CD4-positive, alpha-beta T cell (primary cell): ENCODE measurements around the gene CLCNKA. TPM values are rescaled to one million over a fixed set of nuclear protein-coding genes. Genes with fewer than 3 reads are reported as not detected.
"Not testable (repeated sequence)": the region's sequence is repeated elsewhere in the genome, so short reads cannot be mapped to it uniquely, and the experiment has no call there.

Source experiments
- ATAC-seq: fragments of 200-7000 bp; cut with Tn5 transposase; one replicate; pipeline ENCODE4 v1.10.0; 2022; ENCODE audit warnings: mild to moderate bottlenecking; ENCODE audit not compliant: poor library complexity
- CTCF ChIA-PET: fragments of 350-600 bp; sonication (Branson Sonifier 250); formaldehyde crosslinking; loops from one replicate; lab custom pipeline; 2021; ENCODE audit warnings: antibody characterized with exemption, inconsistent platforms; lab: Charles Lee
- POLR2A ChIA-PET: fragments of 350-600 bp; sonication (Branson Sonifier 250); formaldehyde crosslinking; loops from one replicate; lab custom pipeline; 2021; ENCODE audit warnings: antibody characterized with exemption, inconsistent platforms; lab: Charles Lee
- DNase-seq, 14 experiments: peaks; one replicate each; pipeline ENCODE4 v3.0.0-alpha.2; 2013 to 2020; ENCODE audit warnings: mixed read lengths in 2 of 14
- H3K27ac ChIP-seq, 2 donors: one replicate each; pipeline versions ENCODE4 v1.5.1 to v1.7.0; 2013; ENCODE audit warnings: low read length in 2 of 2, low read depth in 1 of 2, mild to moderate bottlenecking in 1 of 2
- H3K27me3 ChIP-seq, 2 experiments: 1 replicate in 1 of 2; 2 replicates in 1 of 2; pipeline versions ENCODE4 v1.6.1 to v1.7.0; 2013; ENCODE audit warnings: low read length in 2 of 2, control low read depth in 1 of 2, mild to moderate bottlenecking in 1 of 2, moderate library complexity in 1 of 2; ENCODE audit not compliant: insufficient read depth in 2 of 2, control insufficient read depth in 1 of 2
- H3K36me3 ChIP-seq: one replicate; pipeline ENCODE4 v1.6.1; 2013; ENCODE audit warnings: low read length, control low read depth; ENCODE audit not compliant: insufficient read depth
- H3K4me1 ChIP-seq: one replicate; pipeline ENCODE4 v1.6.1; 2013; ENCODE audit warnings: low read length, control low read depth; ENCODE audit not compliant: insufficient read depth
- H3K4me3 ChIP-seq: one replicate; pipeline ENCODE4 v1.5.1; 2013; ENCODE audit warnings: mild to moderate bottlenecking, low read length, moderate library complexity
- H3K9me3 ChIP-seq, 2 experiments: 1 replicate in 1 of 2; 2 replicates in 1 of 2; pipeline versions ENCODE4 v1.6.1 to v1.7.0; 2013; ENCODE audit warnings: low read length in 2 of 2, mild to moderate bottlenecking in 2 of 2, control low read depth in 1 of 2, moderate library complexity in 1 of 2; ENCODE audit not compliant: control insufficient read depth in 1 of 2, insufficient read depth in 1 of 2
- H3K27ac Mint-ChIP-seq: one replicate; pipeline ENCODE4 v1.8.0; 2020; ENCODE audit warnings: mixed read lengths
- H3K27me3 Mint-ChIP-seq: one replicate; pipeline ENCODE4 v1.8.0; 2021; ENCODE audit warnings: mixed read lengths
- H3K36me3 Mint-ChIP-seq: one replicate; pipeline ENCODE4 v1.8.0; 2021; ENCODE audit warnings: low read depth, mixed read lengths
- H3K4me1 Mint-ChIP-seq: one replicate; pipeline ENCODE4 v1.8.0; 2021; ENCODE audit warnings: low read depth, mixed read lengths
- H3K4me3 Mint-ChIP-seq: one replicate; pipeline ENCODE4 v1.8.0; 2020; ENCODE audit warnings: mild to moderate bottlenecking, mixed read lengths
- H3K9me3 Mint-ChIP-seq: one replicate; pipeline ENCODE4 v1.8.0; 2020; ENCODE audit warnings: mixed read lengths
- CTCF ChIP-seq: fragments of 200-600 bp; IDR thresholded peaks from one replicate; pipeline ENCODE4 v1.8.0; 2022; ENCODE audit warnings: antibody characterized with exemption, mild to moderate bottlenecking
- intact Hi-C, 2 experiments: fragments of 100-400 bp; cut with DNase I in 1 of 2; cut with micrococcal nuclease in 1 of 2; formaldehyde crosslinking; loops; one replicate each; pipeline versions ENCODE4 v1.15.1 to v1.9.0; 2023 to 2025; cut with DNase I, micrococcal nuclease
- total RNA-seq, 174 experiments: library from RNA in 2 of 174; stranded (reverse) in 2 of 174; gene quantifications; one replicate each; pipeline ENCODE4 v1.2.3 and lab custom pipeline; 2021 to 2026

The CLCNKA gene
- total RNA-seq, 2 experiments from 2014 or later, result not detected

GRCh38 chr1:16020325-16020724, 1.5 kb upstream of the CLCNKA start:
- H3K36me3 ChIP-seq, result no peaks in the 10 kb centered on the region
- Mint-ChIP-seq H3K27me3 (peaks cover 8% of the 10 kb centered on the region), H3K4me3 (no peak overlapping the region), H3K9me3 (no peaks in the 10 kb centered on the region), H3K4me1 (no peaks in the 10 kb centered on the region), H3K27ac (no peak overlapping the region), H3K36me3 (no peaks in the 10 kb centered on the region)
- no peaks in the 10 kb centered on the region for H3K4me1 ChIP-seq
- ChIA-PET CTCF (no interaction called here), POLR2A (no interaction called here)
- H3K27ac ChIP-seq, result no peak overlapping the region
- H3K27me3 ChIP-seq, result no peaks in the 10 kb centered on the region
- intact Hi-C loops, result no loop called here
- DNase-seq (no peak), ATAC-seq (no peak)
- no peak for TF ChIP-seq CTCF
- H3K9me3 ChIP-seq, result no peaks in the 10 kb centered on the region
- H3K4me3 ChIP-seq, result no peak overlapping the region

- H3K36me3 Mint-ChIP-seq, H3K4me1 ChIP-seq, H3K27me3 ChIP-seq, intact Hi-C loops, H3K27ac ChIP-seq, CTCF ChIA-PET, H3K4me1 Mint-ChIP-seq, H3K27me3 Mint-ChIP-seq, H3K4me3 ChIP-seq, H3K9me3 Mint-ChIP-seq, H3K27ac Mint-ChIP-seq, H3K9me3 ChIP-seq, H3K36me3 ChIP-seq, POLR2A ChIA-PET, ATAC-seq, H3K4me3 Mint-ChIP-seq, DNase-seq: not testable (repeated sequence)
Observed at GRCh38 chr1:16020878-16021277, 958 bp upstream of the CLCNKA start.

GRCh38 chr1:16022393-16022792, 557 bp downstream of the CLCNKA start:
- H3K9me3 Mint-ChIP-seq, result no peaks in the 10 kb centered on the region
- Histone ChIP-seq H3K9me3 (no peaks in the 10 kb centered on the region), H3K27ac (no peak overlapping the region), H3K36me3 (no peaks in the 10 kb centered on the region), H3K27me3 (no peaks in the 10 kb centered on the region), H3K4me1 (peaks cover 10% of the 10 kb centered on the region), H3K4me3 (no peak overlapping the region)
- H3K36me3 Mint-ChIP-seq, result no peaks in the 10 kb centered on the region
- CTCF ChIA-PET, result no interaction called here
- ATAC-seq, result no peak
- no peaks in the 10 kb centered on the region for H3K4me1 Mint-ChIP-seq
- no peak overlapping the region for H3K27ac Mint-ChIP-seq
- DNase-seq, result no peak
- POLR2A ChIA-PET, result no interaction called here
- TF ChIP-seq CTCF, result no peak
- H3K27me3 Mint-ChIP-seq, result peaks cover 9% of the 10 kb centered on the region
- H3K4me3 Mint-ChIP-seq, result no peak overlapping the region
- intact Hi-C loops, result no loop called here

GRCh38 chr1:16023050-16023653, 1.3 kb downstream of the CLCNKA start:
- H3K27me3 Mint-ChIP-seq, result peaks cover 14% of the 10 kb centered on the region
- H3K27ac ChIP-seq, result no peak overlapping the region
- no peaks in the 10 kb centered on the region for H3K4me1 Mint-ChIP-seq
- ATAC-seq (no peak), DNase-seq (no peak)
- peaks cover 0 to under 1% of the 10 kb centered on the region in 2 experiments for H3K9me3 ChIP-seq
- ChIA-PET POLR2A (no interaction called here), CTCF (no interaction called here)
- no peaks in the 10 kb centered on the region for H3K36me3 Mint-ChIP-seq
- H3K9me3 Mint-ChIP-seq, result no peaks in the 10 kb centered on the region
- no peak overlapping the region for H3K4me3 Mint-ChIP-seq
- H3K27me3 ChIP-seq, result peaks cover under 1 to 5% of the 10 kb centered on the region in 2 experiments
- H3K4me1 ChIP-seq, result peaks cover 11% of the 10 kb centered on the region
- no peak for TF ChIP-seq CTCF
- H3K36me3 ChIP-seq, result no peaks in the 10 kb centered on the region
- no peak overlapping the region for H3K27ac Mint-ChIP-seq
- no peak overlapping the region for H3K4me3 ChIP-seq
- intact Hi-C loops, result no loop called here

- DNase-seq, H3K4me1 Mint-ChIP-seq, H3K4me3 Mint-ChIP-seq, CTCF ChIA-PET, H3K36me3 Mint-ChIP-seq, H3K9me3 Mint-ChIP-seq, H3K4me3 ChIP-seq, H3K36me3 ChIP-seq, intact Hi-C loops, H3K27ac ChIP-seq, H3K9me3 ChIP-seq, H3K27ac Mint-ChIP-seq, POLR2A ChIA-PET: not testable (repeated sequence)
- H3K27me3 Mint-ChIP-seq, result peaks cover 35% of the 10 kb centered on the region
- H3K4me1 ChIP-seq, result peaks cover 11% of the 10 kb centered on the region
- peaks cover 14 to 19% of the 10 kb centered on the region in 2 experiments for H3K27me3 ChIP-seq
- peak; percentile 18 for ATAC-seq
Observed at GRCh38 chr1:16026302-16026701, 4.5 kb downstream of the CLCNKA start.
